Measurements from ENCODE around the gene EXOG. TPM values are rescaled to one million over a fixed set of nuclear protein-coding genes. Genes with fewer than 3 reads are reported as not detected.

EXOG gene
- total RNA-seq, 1 donor from 2014 or later = 5.2 TPM

GRCh38 chr3:38473229-38473628 lies 22.9 kb upstream of the EXOG start:
- DNase-seq (ENCODE audit: low read depth in 2 of 2) = no peak

GRCh38 chr3:38474928-38475605 lies 21.1 kb upstream of the EXOG start:
- DNase-seq (ENCODE audit: low read depth in 2 of 2) = no peak

GRCh38 chr3:38475716-38476115 lies 20.4 kb upstream of the EXOG start:
- no peak for DNase-seq (ENCODE audit: low read depth in 2 of 2)

GRCh38 chr3:38476157-38476756 lies 19.9 kb upstream of the EXOG start:
- DNase-seq (ENCODE audit: low read depth in 2 of 2) = no peak

GRCh38 chr3:38477057-38477820 lies 18.9 kb upstream of the EXOG start:
- no peak for DNase-seq (ENCODE audit: low read depth in 2 of 2)

- no peak for DNase-seq (ENCODE audit: low read depth in 2 of 2)
These were observed 18.2 kb upstream of the EXOG start for GRCh38 chr3:38477839-38478450.

GRCh38 chr3:38478901-38479300 lies 17.2 kb upstream of the EXOG start:
- DNase-seq (ENCODE audit: low read depth in 2 of 2) = no peak

- DNase-seq (ENCODE audit: low read depth in 2 of 2) = peak; percentile 79 to 85
These were observed 16.6 kb upstream of the EXOG start for GRCh38 chr3:38479431-38480092.

GRCh38 chr3:38480093-38480445 lies 16.1 kb upstream of the EXOG start:
- DNase-seq (ENCODE audit: low read depth in 2 of 2) = no peak

- no peak for DNase-seq (ENCODE audit: low read depth in 2 of 2)
These were observed 15.2 kb upstream of the EXOG start for GRCh38 chr3:38480930-38481329.

GRCh38 chr3:38482951-38483350 lies 13.2 kb upstream of the EXOG start:
- DNase-seq (ENCODE audit: low read depth in 2 of 2) = no peak

GRCh38 chr3:38487323-38487722 lies 8.8 kb upstream of the EXOG start:
- peak in 1 of 2 donors; percentile 70 for DNase-seq (ENCODE audit: low read depth in 2 of 2)

GRCh38 chr3:38488949-38489348 lies 7.2 kb upstream of the EXOG start:
- DNase-seq (ENCODE audit: low read depth in 2 of 2) = no peak

GRCh38 chr3:38489766-38490165 lies 6.4 kb upstream of the EXOG start:
- DNase-seq (ENCODE audit: low read depth in 2 of 2) = no peak

- no peak for DNase-seq (ENCODE audit: low read depth in 2 of 2)
These were observed 5.7 kb upstream of the EXOG start for GRCh38 chr3:38490281-38491030.

GRCh38 chr3:38491215-38491614 lies 4.9 kb upstream of the EXOG start:
- DNase-seq (ENCODE audit: low read depth in 2 of 2) = no peak

GRCh38 chr3:38493031-38493430 lies 3.1 kb upstream of the EXOG start:
- DNase-seq (ENCODE audit: low read depth in 2 of 2) = peak in 1 of 2 donors; percentile 79

GRCh38 chr3:38497031-38497430 lies 891 bp downstream of the EXOG start:
- no peak for DNase-seq (ENCODE audit: low read depth in 2 of 2)

- no peak for DNase-seq (ENCODE audit: low read depth in 2 of 2)
These were observed 4.7 kb downstream of the EXOG start for GRCh38 chr3:38500688-38501417.

GRCh38 chr3:38507120-38507519 lies 11.0 kb downstream of the EXOG start:
- DNase-seq (ENCODE audit: low read depth in 2 of 2) = no peak
